PC-3 (cell line): ENCODE data around the gene TFAP2A. TPM values are rescaled to one million over a fixed set of nuclear protein-coding genes. Genes with fewer than 3 reads are reported as not detected.
A peak's percentile ranks its signal among the peaks of the same experiment; 100 is the strongest.

Source experiments
- ATAC-seq: fragments of 200-7000 bp; cut with Tn5 transposase; 2 replicates; pipeline ENCODE4 v1.9.1; 2020; ENCODE audit warnings: mild to moderate bottlenecking, moderate library complexity
- BruUV-seq: library from RNA; stranded (reverse); fragments of 400-500 nt; replicated peaks from 2 replicates; lab custom pipeline; 2021; lab: Mats Ljungman, UMichigan
- CTCF ChIA-PET: fragments of 300-600 bp; sonication (Branson Sonifier 250); formaldehyde crosslinking; loops from one replicate; lab custom pipeline; 2022; ENCODE audit warnings: antibody characterized with exemption; lab: Charles Lee
- POLR2A ChIA-PET: fragments of 300-600 bp; sonication (Branson Sonifier 250); formaldehyde crosslinking; loops from one replicate; lab custom pipeline; 2022; ENCODE audit warnings: antibody characterized with exemption; ENCODE audit not compliant: unreplicated experiment; lab: Charles Lee
- DNase-seq: peaks from one replicate; pipeline ENCODE4 v3.0.0-alpha.2; 2015
- H2AFZ ChIP-seq: fragments of 300-600 bp; sonication (generic); 2 replicates; pipeline ENCODE4 v1.6.0; 2016; ENCODE audit warnings: antibody characterized with exemption, low read length
- H3F3A ChIP-seq: fragments of 300-600 bp; sonication (generic); one replicate; pipeline ENCODE4 v1.6.0; 2017; ENCODE audit warnings: antibody characterized with exemption, low read length, control low read depth, mild to moderate bottlenecking; ENCODE audit not compliant: unreplicated experiment
- H3K27ac ChIP-seq: fragments of 300-600 bp; sonication (generic); 2 replicates; pipeline ENCODE4 v1.5.1; 2016; ENCODE audit warnings: mild to moderate bottlenecking, low read length
- H3K27me3 ChIP-seq: fragments of 300-600 bp; sonication (generic); 2 replicates; pipeline ENCODE4 v1.6.1; 2016; ENCODE audit warnings: low read length, mixed read lengths
- H3K36me3 ChIP-seq: fragments of 300-600 bp; sonication (generic); 2 replicates; pipeline ENCODE4 v1.6.1; 2016; ENCODE audit warnings: low read depth, mixed run types, low read length, mixed read lengths
- H3K4me1 ChIP-seq: fragments of 300-600 bp; sonication (generic); 2 replicates; pipeline ENCODE4 v1.5.1; 2016; ENCODE audit warnings: low read length; ENCODE audit not compliant: insufficient read depth
- H3K4me2 ChIP-seq: fragments of 300-600 bp; sonication (generic); 2 replicates; pipeline ENCODE4 v1.6.0; 2016; ENCODE audit warnings: low read length
- H3K4me3 ChIP-seq: fragments of 300-600 bp; sonication (generic); 2 replicates; pipeline ENCODE4 v1.5.1; 2016; ENCODE audit warnings: mild to moderate bottlenecking, low read length, mixed read lengths
- H3K79me2 ChIP-seq: fragments of 300-600 bp; sonication (generic); 2 replicates; pipeline ENCODE4 v1.6.1; 2017; ENCODE audit warnings: low read length, mixed read lengths
- H3K9ac ChIP-seq: fragments of 300-600 bp; sonication (generic); 2 replicates; pipeline ENCODE4 v1.6.0; 2016; ENCODE audit warnings: mild to moderate bottlenecking, low read length
- H3K9me2 ChIP-seq: fragments of 300-600 bp; sonication (generic); replicated peaks from 2 replicates; pipeline ENCODE4 v1.6.1; 2016; ENCODE audit warnings: mixed run types, low read length, mixed read lengths
- H3K9me3 ChIP-seq: fragments of 300-600 bp; sonication (generic); 2 replicates; pipeline ENCODE4 v1.6.1; 2016; ENCODE audit warnings: low read length, mixed read lengths
- H4K20me1 ChIP-seq: fragments of 300-600 bp; sonication (generic); 2 replicates; pipeline ENCODE4 v1.6.1; 2016; ENCODE audit warnings: low read length, mixed read lengths
- EZH2 ChIP-seq: fragments of 300-600 bp; sonication (generic); IDR thresholded peaks from one replicate; pipeline ENCODE4 v1.6.1; 2017; ENCODE audit warnings: antibody characterized with exemption, mild to moderate bottlenecking, low read length; ENCODE audit not compliant: unreplicated experiment
- EZH2phosphoT487 ChIP-seq: fragments of 300-600 bp; sonication (generic); IDR thresholded peaks from 2 replicates; pipeline ENCODE4 v1.6.1; 2018; ENCODE audit warnings: mild to moderate bottlenecking, antibody characterized with exemption, low read length, borderline replicate concordance
- intact Hi-C: fragments of 100-400 bp; cut with micrococcal nuclease; formaldehyde crosslinking; loops from 2 replicates; pipeline ENCODE4 v1.9.0; 2023
- total RNA-seq: library from RNA; depleted of rRNA; stranded (reverse); fragments of >200 nt; gene quantifications from 2 replicates; pipeline ENCODE4 v1.2.3, GENCODE V29; 2014
- TF ChIP-seq, protein P1 (sequence below): fragments of 300-600 bp; sonication (generic); conservative IDR thresholded peaks from 2 replicates; pipeline ENCODE4 v1.5.1; 2017; ENCODE audit warnings: antibody characterized with exemption, low read depth, mild to moderate bottlenecking, low read length

TFAP2A gene
- total RNA-seq, 1 experiment from 2014 or later, result 29.4 TPM

DNA sequence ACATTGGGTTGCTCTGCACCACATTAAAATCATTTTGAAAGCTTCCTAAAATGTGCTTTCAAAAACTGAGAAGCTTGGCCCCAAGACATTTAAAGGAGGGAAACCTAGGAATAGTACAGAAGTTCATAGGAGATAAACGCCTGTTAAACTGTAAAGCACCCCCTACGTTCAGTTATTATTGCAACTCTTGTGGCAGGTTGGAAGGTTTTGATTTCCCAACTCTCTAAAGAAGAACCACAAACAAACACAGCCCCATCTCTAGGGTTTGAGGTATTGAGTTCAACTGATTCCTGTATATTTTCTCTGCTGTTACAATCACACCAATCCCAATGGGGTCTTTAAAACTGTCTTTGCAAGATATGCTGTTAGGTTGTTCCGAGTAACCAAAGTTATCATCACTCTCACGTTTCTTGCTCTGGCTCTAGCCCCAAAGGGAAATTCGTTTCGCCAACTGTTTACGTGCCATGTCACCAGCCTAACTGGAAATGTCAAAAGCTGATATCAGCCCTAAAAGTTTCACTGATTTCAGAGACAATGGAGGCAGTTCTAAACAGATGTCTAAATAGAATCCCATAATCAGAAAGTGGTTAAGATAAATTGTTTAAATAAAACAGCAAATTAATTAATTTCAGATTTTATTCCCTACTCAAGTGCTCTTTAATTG is 12.1 kb downstream of the TFAP2A start:
- Histone ChIP-seq H3K27ac (peak overlapping the region; percentile 100), H3K36me3 (peaks cover 57% of the 10 kb centered on the region), H4K20me1 (peaks cover 3% of the 10 kb centered on the region), H3F3A (peaks cover 6% of the 10 kb centered on the region), H3K4me1 (peaks cover 70% of the 10 kb centered on the region), H3K9me3 (no peaks in the 10 kb centered on the region), H3K4me3 (peak overlapping the region; percentile 70), H3K79me2 (peaks cover 58% of the 10 kb centered on the region), H3K9ac (peak overlapping the region; percentile 97), H3K9me2 (no peaks in the 10 kb centered on the region), H3K27me3 (no peaks in the 10 kb centered on the region), H2AFZ (no peak overlapping the region), H3K4me2 (peak overlapping the region; percentile 96)
- TF ChIP-seq EZH2 (no peak), EZH2phosphoT487 (no peak)
- TF ChIP-seq, protein P1, sequence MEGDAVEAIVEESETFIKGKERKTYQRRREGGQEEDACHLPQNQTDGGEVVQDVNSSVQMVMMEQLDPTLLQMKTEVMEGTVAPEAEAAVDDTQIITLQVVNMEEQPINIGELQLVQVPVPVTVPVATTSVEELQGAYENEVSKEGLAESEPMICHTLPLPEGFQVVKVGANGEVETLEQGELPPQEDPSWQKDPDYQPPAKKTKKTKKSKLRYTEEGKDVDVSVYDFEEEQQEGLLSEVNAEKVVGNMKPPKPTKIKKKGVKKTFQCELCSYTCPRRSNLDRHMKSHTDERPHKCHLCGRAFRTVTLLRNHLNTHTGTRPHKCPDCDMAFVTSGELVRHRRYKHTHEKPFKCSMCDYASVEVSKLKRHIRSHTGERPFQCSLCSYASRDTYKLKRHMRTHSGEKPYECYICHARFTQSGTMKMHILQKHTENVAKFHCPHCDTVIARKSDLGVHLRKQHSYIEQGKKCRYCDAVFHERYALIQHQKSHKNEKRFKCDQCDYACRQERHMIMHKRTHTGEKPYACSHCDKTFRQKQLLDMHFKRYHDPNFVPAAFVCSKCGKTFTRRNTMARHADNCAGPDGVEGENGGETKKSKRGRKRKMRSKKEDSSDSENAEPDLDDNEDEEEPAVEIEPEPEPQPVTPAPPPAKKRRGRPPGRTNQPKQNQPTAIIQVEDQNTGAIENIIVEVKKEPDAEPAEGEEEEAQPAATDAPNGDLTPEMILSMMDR, result no peak
- no TSS peak for BruUV-seq
- ChIA-PET CTCF (no interaction called here), POLR2A (no interaction called here)
- DNase-seq (peak; percentile 20), ATAC-seq (no peak)
- intact Hi-C loops, result loop anchor here (10.0 kb wide), 2 partner anchors 258 to 1258 kb away; no protein-coding TSS in a partner anchor

DNA sequence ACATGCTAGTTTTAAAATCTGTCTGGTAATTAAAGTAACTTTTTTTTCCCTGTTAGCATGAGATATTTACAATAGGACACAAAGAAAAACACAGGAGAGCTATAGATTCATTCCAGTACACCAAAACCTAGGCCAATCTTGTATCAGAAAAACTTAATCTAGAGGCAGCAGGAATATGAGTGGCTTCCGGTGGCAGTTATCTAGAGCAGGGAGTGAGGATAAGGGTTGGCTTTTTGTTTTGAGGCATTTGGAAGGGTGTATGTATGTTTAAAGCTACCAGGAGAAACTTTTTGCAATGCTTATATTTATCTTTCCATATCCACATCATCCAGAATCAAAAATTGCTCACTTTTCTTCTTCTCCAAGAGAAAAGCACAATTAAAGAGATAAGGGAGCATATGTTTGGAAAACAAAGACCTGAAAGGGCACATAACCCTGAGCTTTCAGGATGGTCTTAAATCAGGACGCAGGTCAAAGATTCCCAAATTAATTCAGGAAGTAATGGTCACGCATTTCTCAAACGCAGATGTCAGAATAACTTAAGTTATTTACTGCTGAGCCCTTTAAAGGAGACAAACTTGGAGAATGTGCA is 13.1 kb downstream of the TFAP2A start:
- CTCF ChIA-PET, result interaction anchor here (0.6 kb wide), 1 partner anchor 77 kb away, joined by 4 read pairs; no protein-coding TSS in a partner anchor
- intact Hi-C loops, result loop anchor here (10.0 kb wide), 2 partner anchors 257 to 1257 kb away; no protein-coding TSS in a partner anchor
- peaks cover 60% of the 10 kb centered on the region for H3K36me3 ChIP-seq
- POLR2A ChIA-PET, result no interaction called here
- H3K27me3 ChIP-seq, result no peaks in the 10 kb centered on the region
- H3K4me2 ChIP-seq, result no peak overlapping the region
- no peak for DNase-seq
- no TSS peak for BruUV-seq
- TF ChIP-seq EZH2phosphoT487 (no peak), EZH2 (no peak)
- TF ChIP-seq, protein P1, result no peak
- peak overlapping the region; percentile 100; the same call in 1 of the 2 replicates for H3K27ac ChIP-seq
- no peak for ATAC-seq
- H4K20me1 ChIP-seq, result no peaks in the 10 kb centered on the region
- peaks cover 59% of the 10 kb centered on the region for H3K4me1 ChIP-seq
- peaks cover 2% of the 10 kb centered on the region for H3F3A ChIP-seq
- H3K9me2 ChIP-seq, result no peaks in the 10 kb centered on the region
- peak overlapping the region; percentile 97; the same call in 1 of the 2 replicates for H3K9ac ChIP-seq
- H2AFZ ChIP-seq, result no peak overlapping the region
- no peaks in the 10 kb centered on the region for H3K9me3 ChIP-seq
- H3K79me2 ChIP-seq, result peaks cover 48% of the 10 kb centered on the region
- H3K4me3 ChIP-seq, result no peak overlapping the region
